ENCODE data around the gene ISLR. TPM values are rescaled to one million over a fixed set of nuclear protein-coding genes. Genes with fewer than 3 reads are reported as not detected.

The ISLR gene
- total and polyA plus RNA-seq, 9 of the 15 experiments (the other 6 are each of a cell fraction or from before 2014, with no cell fraction given) = not detected

GRCh38 chr15:74170875-74171578 is 2.5 kb upstream of the ISLR start:
- ChIA-PET CTCF (ENCODE audit: low intra/inter-chr PET ratio) (no interaction called here), POLR2A (no interaction called here)
- no TSS peak for BruUV-seq (replicated peaks)
- in situ Hi-C loops (cut with MboI) (no loop called here), intact Hi-C loops (cut with micrococcal nuclease) (no loop called here)
- no peaks in the 10 kb centered on the region for H3K9me3 ChIP-seq (replicated peaks; ENCODE audit: control insufficient read depth, insufficient read depth, low read depth, low read length)
- TF ChIP-seq SIN3A (IDR thresholded peaks at IDR 0.05; ENCODE audit: borderline replicate concordance in 2 of 2, control insufficient read depth in 1 of 2, low read depth in 2 of 2, low read length in 2 of 2) (no peak), HNRNPH1 (optimal IDR thresholded peaks at IDR 0.05; ENCODE audit: low read depth, low read length) (no peak)
- no peaks in the 10 kb centered on the region for H3K9me1 ChIP-seq (ENCODE audit: control insufficient read depth, insufficient read depth, low read length)
- no peak overlapping the region for H3K4me2 ChIP-seq (ENCODE audit: insufficient read depth, low read length)
- peaks cover 28 to 77% of the 10 kb centered on the region in 2 experiments; a peak in 4 of 5 replicates for H3K27me3 ChIP-seq (ENCODE audit: control insufficient read depth in 2 of 2, insufficient read depth in 2 of 2, low read length in 2 of 2)
- no peak for DNase-seq (ENCODE audit: extremely low read depth in 1 of 4, low spot score in 3 of 4)
- H3K36me3 ChIP-seq (ENCODE audit: control insufficient read depth, insufficient read depth, low read length) = no peaks in the 10 kb centered on the region
- no peak for FAIRE-seq
- H4K20me1 ChIP-seq (replicated peaks; ENCODE audit: control insufficient read depth, insufficient read depth, low read length) = no peaks in the 10 kb centered on the region
- no peak overlapping the region for H2AFZ ChIP-seq (ENCODE audit: low read depth, low read length)
- ATAC-seq = no peak
- no peak overlapping the region for H3K9ac ChIP-seq (ENCODE audit: insufficient read depth in 1 of 2, low read depth in 2 of 2, low read length in 2 of 2)
- 3% methylated on average over 7 of the region's 7 CpGs for whole genome bisulfite sequencing (ENCODE audit: insufficient coverage, low coverage, missing lambda C conversion rate)
- H3K27ac ChIP-seq (ENCODE audit: extremely low read depth, low read depth, low read length) = no peak overlapping the region
- no peak overlapping the region for H3K4me3 ChIP-seq
- no peaks in the 10 kb centered on the region for H3K79me2 ChIP-seq (ENCODE audit: control insufficient read depth, insufficient read depth, low read length)
- H3K4me1 ChIP-seq (replicated peaks in 1 of 2; ENCODE audit: control insufficient read depth in 2 of 2, insufficient read depth in 2 of 2, low read length in 2 of 2) = peaks cover 0 to 14% of the 10 kb centered on the region in 2 experiments; a peak in 2 of 5 replicates

- no TSS peak for BruUV-seq (replicated peaks)
- no peak for ATAC-seq
- TF ChIP-seq ZFP36 (IDR thresholded peaks at IDR 0.05; ENCODE audit: low read depth, low read length, partially characterized antibody) (peak; percentile 94), RREB1 (CRISPR knock-in tag; IDR thresholded peaks at IDR 0.05) (no peak), RBM25 (IDR thresholded peaks at IDR 0.05; ENCODE audit: low read depth, low read length, severe bottlenecking) (peak; percentile 63)
Observed at GRCh38 chr15:74171965-74172541, 1.5 kb upstream of the ISLR start.

More at GRCh38 chr15:74171965-74172541, 1.5 kb upstream of the ISLR start:
- H3K4me1 ChIP-seq (replicated peaks in 1 of 2; ENCODE audit: control insufficient read depth in 2 of 2, insufficient read depth in 2 of 2, low read length in 2 of 2) = peaks cover 0 to 14% of the 10 kb centered on the region in 2 experiments; a peak in 2 of 5 replicates
- H4K20me1 ChIP-seq (replicated peaks; ENCODE audit: control insufficient read depth, insufficient read depth, low read length) = peaks cover 2% of the 10 kb centered on the region; the same call in 1 of the 2 replicates
- in situ Hi-C loops (cut with MboI) = no loop called here
- H2AFZ ChIP-seq (ENCODE audit: low read depth, low read length) = no peak overlapping the region
- no peaks in the 10 kb centered on the region for H3K9me1 ChIP-seq (ENCODE audit: control insufficient read depth, insufficient read depth, low read length)
- no peak overlapping the region for H3K4me3 ChIP-seq
- H3K79me2 ChIP-seq (ENCODE audit: control insufficient read depth, insufficient read depth, low read length) = no peaks in the 10 kb centered on the region
- H3K9ac ChIP-seq (ENCODE audit: insufficient read depth in 1 of 2, low read depth in 2 of 2, low read length in 2 of 2) = no peak overlapping the region
- DNase-seq (ENCODE audit: extremely low read depth in 1 of 4, low spot score in 3 of 4) (no peak), FAIRE-seq (no peak)
- H3K27ac ChIP-seq (ENCODE audit: extremely low read depth, low read depth, low read length) = no peak overlapping the region
- H3K9me3 ChIP-seq (replicated peaks; ENCODE audit: control insufficient read depth, insufficient read depth, low read depth, low read length) = no peaks in the 10 kb centered on the region
- H3K27me3 ChIP-seq (ENCODE audit: control insufficient read depth in 2 of 2, insufficient read depth in 2 of 2, low read length in 2 of 2) = peaks cover 29 to 87% of the 10 kb centered on the region in 2 experiments; a peak in 4 of 5 replicates
- POLR2A ChIA-PET = no interaction called here
- intact Hi-C loops (cut with micrococcal nuclease) = no loop called here
- no peaks in the 10 kb centered on the region for H3K36me3 ChIP-seq (ENCODE audit: control insufficient read depth, insufficient read depth, low read length)
- WGBS (ENCODE audit: insufficient coverage, low coverage, missing lambda C conversion rate) = 0% methylated on average over 1 of the region's 1 CpG
- CTCF ChIA-PET (ENCODE audit: low intra/inter-chr PET ratio) = no interaction called here
- H3K4me2 ChIP-seq (ENCODE audit: insufficient read depth, low read length) = no peak overlapping the region
